HL-60 (cell line): Measurements from ENCODE around the gene EIPR1.

Source experiments
- CTCF ChIP-seq: IDR thresholded peaks from one replicate; pipeline ENCODE4 v1.5.1; 2011; ENCODE audit warnings: low read length, control low read depth, inconsistent platforms; ENCODE audit not compliant: insufficient read depth
- POLR2AphosphoS5 ChIP-seq: IDR thresholded peaks from 2 replicates; pipeline ENCODE4 v1.6.1; 2012; ENCODE audit warnings: low read depth
- SPI1 ChIP-seq: IDR thresholded peaks from 2 replicates; pipeline ENCODE4 v1.6.1; 2012; ENCODE audit warnings: low read depth, mild to moderate bottlenecking, borderline replicate concordance
- TF ChIP-seq, protein P1 (sequence below): IDR thresholded peaks from 2 replicates; pipeline ENCODE4 v1.6.1; 2012; ENCODE audit warnings: low read depth; ENCODE audit not compliant: insufficient replicate concordance

DNA sequence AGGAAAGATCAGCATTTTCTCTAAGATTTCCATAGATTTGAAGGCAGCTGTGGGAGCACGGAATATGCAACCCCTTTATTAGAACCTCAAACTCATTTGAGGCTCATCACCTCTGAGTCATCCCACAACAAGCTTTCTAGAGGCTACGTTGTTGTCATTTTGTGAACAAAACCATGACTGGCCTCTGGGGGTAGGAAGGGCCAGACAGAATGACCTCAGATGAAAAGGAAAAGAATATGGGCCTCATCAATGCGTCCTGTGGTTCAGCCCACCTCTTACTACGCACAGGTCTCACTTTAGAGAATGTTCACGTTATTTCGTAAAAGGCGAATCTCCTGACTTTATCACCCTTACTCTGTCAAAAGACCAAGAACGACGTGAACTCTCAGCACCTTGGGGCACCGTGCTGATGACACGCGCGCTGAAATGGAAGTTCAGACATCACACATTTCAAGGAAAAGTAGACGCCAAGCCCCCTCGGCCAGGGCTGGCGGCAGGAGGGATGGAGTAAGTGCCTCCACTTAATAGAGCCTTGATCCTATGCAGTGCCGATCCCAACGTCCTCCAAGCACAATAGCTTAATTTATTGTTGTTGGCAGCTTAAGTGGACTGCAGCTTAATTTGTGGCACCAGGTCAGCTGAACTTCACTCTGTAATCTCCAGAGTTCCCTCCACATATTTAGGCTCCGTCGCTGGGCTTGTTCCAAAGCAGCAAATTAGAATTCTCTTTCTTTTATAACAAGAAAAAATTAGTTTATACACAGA, 208.3 kb downstream of the EIPR1 start:
- TF ChIP-seq CTCF (no peak), SPI1 (no peak), POLR2AphosphoS5 (no peak)
- TF ChIP-seq, protein P1, sequence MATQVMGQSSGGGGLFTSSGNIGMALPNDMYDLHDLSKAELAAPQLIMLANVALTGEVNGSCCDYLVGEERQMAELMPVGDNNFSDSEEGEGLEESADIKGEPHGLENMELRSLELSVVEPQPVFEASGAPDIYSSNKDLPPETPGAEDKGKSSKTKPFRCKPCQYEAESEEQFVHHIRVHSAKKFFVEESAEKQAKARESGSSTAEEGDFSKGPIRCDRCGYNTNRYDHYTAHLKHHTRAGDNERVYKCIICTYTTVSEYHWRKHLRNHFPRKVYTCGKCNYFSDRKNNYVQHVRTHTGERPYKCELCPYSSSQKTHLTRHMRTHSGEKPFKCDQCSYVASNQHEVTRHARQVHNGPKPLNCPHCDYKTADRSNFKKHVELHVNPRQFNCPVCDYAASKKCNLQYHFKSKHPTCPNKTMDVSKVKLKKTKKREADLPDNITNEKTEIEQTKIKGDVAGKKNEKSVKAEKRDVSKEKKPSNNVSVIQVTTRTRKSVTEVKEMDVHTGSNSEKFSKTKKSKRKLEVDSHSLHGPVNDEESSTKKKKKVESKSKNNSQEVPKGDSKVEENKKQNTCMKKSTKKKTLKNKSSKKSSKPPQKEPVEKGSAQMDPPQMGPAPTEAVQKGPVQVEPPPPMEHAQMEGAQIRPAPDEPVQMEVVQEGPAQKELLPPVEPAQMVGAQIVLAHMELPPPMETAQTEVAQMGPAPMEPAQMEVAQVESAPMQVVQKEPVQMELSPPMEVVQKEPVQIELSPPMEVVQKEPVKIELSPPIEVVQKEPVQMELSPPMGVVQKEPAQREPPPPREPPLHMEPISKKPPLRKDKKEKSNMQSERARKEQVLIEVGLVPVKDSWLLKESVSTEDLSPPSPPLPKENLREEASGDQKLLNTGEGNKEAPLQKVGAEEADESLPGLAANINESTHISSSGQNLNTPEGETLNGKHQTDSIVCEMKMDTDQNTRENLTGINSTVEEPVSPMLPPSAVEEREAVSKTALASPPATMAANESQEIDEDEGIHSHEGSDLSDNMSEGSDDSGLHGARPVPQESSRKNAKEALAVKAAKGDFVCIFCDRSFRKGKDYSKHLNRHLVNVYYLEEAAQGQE: no peak
